GM12875 (cell line): ENCODE measurements around the gene BTBD1.
"Not testable (repeated sequence)": the region's sequence is repeated elsewhere in the genome, so short reads cannot be mapped to it uniquely, and the experiment has no call there.

Experiments
- H3K4me3 ChIP-seq: one replicate; pipeline ENCODE4 v1.5.1; 2011; ENCODE audit warnings: low read depth, low read length, control low read depth
- CTCF ChIP-seq: IDR thresholded peaks from 2 replicates; pipeline ENCODE4 v1.5.1; 2011; ENCODE audit warnings: low read depth, mild to moderate bottlenecking, control low read depth, inconsistent platforms, low read length, moderate library complexity, borderline replicate concordance; ENCODE audit not compliant: insufficient read depth

Gene BTBD1

GRCh38 chr15:83094583-83094982 is 27.5 kb upstream of the BTBD1 start:
- no peak for TF ChIP-seq CTCF
- H3K4me3 ChIP-seq: no peak overlapping the region

- no peak for TF ChIP-seq CTCF
- no peak overlapping the region for H3K4me3 ChIP-seq
Measured at GRCh38 chr15:83092309-83092976, 25.4 kb upstream of the BTBD1 start.

GRCh38 chr15:83091965-83092308 is 24.9 kb upstream of the BTBD1 start:
- H3K4me3 ChIP-seq: not testable (repeated sequence)

GRCh38 chr15:83090465-83090864 is 23.4 kb upstream of the BTBD1 start:
- no peak overlapping the region for H3K4me3 ChIP-seq
- TF ChIP-seq CTCF: no peak

GRCh38 chr15:83088876-83089275 is 21.8 kb upstream of the BTBD1 start:
- TF ChIP-seq CTCF: no peak
- no peak overlapping the region for H3K4me3 ChIP-seq

GRCh38 chr15:83087576-83087975 is 20.5 kb upstream of the BTBD1 start:
- H3K4me3 ChIP-seq: no peak overlapping the region

GRCh38 chr15:83085864-83086552 is 19.0 kb upstream of the BTBD1 start:
- not testable (repeated sequence) for H3K4me3 ChIP-seq

More at GRCh38 chr15:83087576-83087975, 20.5 kb upstream of the BTBD1 start:
- no peak for TF ChIP-seq CTCF

GRCh38 chr15:83085461-83085860 is 18.4 kb upstream of the BTBD1 start:
- not testable (repeated sequence) for H3K4me3 ChIP-seq

- no peak for TF ChIP-seq CTCF
Measured at GRCh38 chr15:83082730-83083386, 15.8 kb upstream of the BTBD1 start.

More at GRCh38 chr15:83082730-83083386, 15.8 kb upstream of the BTBD1 start:
- no peak overlapping the region for H3K4me3 ChIP-seq
